CD4-positive, alpha-beta T cell (primary cell): ENCODE results near the gene CA11. TPM values are rescaled to one million over a fixed set of nuclear protein-coding genes. Genes with fewer than 3 reads are reported as not detected.

Experiments
- ATAC-seq: fragments of 200-7000 bp; cut with Tn5 transposase; one replicate; pipeline ENCODE4 v1.10.0; 2022; ENCODE audit warnings: mild to moderate bottlenecking; ENCODE audit not compliant: poor library complexity
- CTCF ChIA-PET: fragments of 350-600 bp; sonication (Branson Sonifier 250); formaldehyde crosslinking; loops from one replicate; lab custom pipeline; 2021; ENCODE audit warnings: antibody characterized with exemption, inconsistent platforms; lab: Charles Lee
- POLR2A ChIA-PET: fragments of 350-600 bp; sonication (Branson Sonifier 250); formaldehyde crosslinking; loops from one replicate; lab custom pipeline; 2021; ENCODE audit warnings: antibody characterized with exemption, inconsistent platforms; lab: Charles Lee
- DNase-seq, 14 experiments: peaks; one replicate each; pipeline ENCODE4 v3.0.0-alpha.2; 2013 to 2020; ENCODE audit warnings: mixed read lengths in 2 of 14
- H3K27ac ChIP-seq, 2 donors: one replicate each; pipeline versions ENCODE4 v1.5.1 to v1.7.0; 2013; ENCODE audit warnings: low read length in 2 of 2, low read depth in 1 of 2, mild to moderate bottlenecking in 1 of 2
- H3K27me3 ChIP-seq, 2 experiments: 1 replicate in 1 of 2; 2 replicates in 1 of 2; pipeline versions ENCODE4 v1.6.1 to v1.7.0; 2013; ENCODE audit warnings: low read length in 2 of 2, control low read depth in 1 of 2, mild to moderate bottlenecking in 1 of 2, moderate library complexity in 1 of 2; ENCODE audit not compliant: insufficient read depth in 2 of 2, control insufficient read depth in 1 of 2
- H3K36me3 ChIP-seq: one replicate; pipeline ENCODE4 v1.6.1; 2013; ENCODE audit warnings: low read length, control low read depth; ENCODE audit not compliant: insufficient read depth
- H3K4me1 ChIP-seq: one replicate; pipeline ENCODE4 v1.6.1; 2013; ENCODE audit warnings: low read length, control low read depth; ENCODE audit not compliant: insufficient read depth
- H3K4me3 ChIP-seq: one replicate; pipeline ENCODE4 v1.5.1; 2013; ENCODE audit warnings: mild to moderate bottlenecking, low read length, moderate library complexity
- H3K9me3 ChIP-seq, 2 experiments: 1 replicate in 1 of 2; 2 replicates in 1 of 2; pipeline versions ENCODE4 v1.6.1 to v1.7.0; 2013; ENCODE audit warnings: low read length in 2 of 2, mild to moderate bottlenecking in 2 of 2, control low read depth in 1 of 2, moderate library complexity in 1 of 2; ENCODE audit not compliant: control insufficient read depth in 1 of 2, insufficient read depth in 1 of 2
- H3K27ac Mint-ChIP-seq: one replicate; pipeline ENCODE4 v1.8.0; 2020; ENCODE audit warnings: mixed read lengths
- H3K27me3 Mint-ChIP-seq: one replicate; pipeline ENCODE4 v1.8.0; 2021; ENCODE audit warnings: mixed read lengths
- H3K36me3 Mint-ChIP-seq: one replicate; pipeline ENCODE4 v1.8.0; 2021; ENCODE audit warnings: low read depth, mixed read lengths
- H3K4me1 Mint-ChIP-seq: one replicate; pipeline ENCODE4 v1.8.0; 2021; ENCODE audit warnings: low read depth, mixed read lengths
- H3K4me3 Mint-ChIP-seq: one replicate; pipeline ENCODE4 v1.8.0; 2020; ENCODE audit warnings: mild to moderate bottlenecking, mixed read lengths
- H3K9me3 Mint-ChIP-seq: one replicate; pipeline ENCODE4 v1.8.0; 2020; ENCODE audit warnings: mixed read lengths
- CTCF ChIP-seq: fragments of 200-600 bp; IDR thresholded peaks from one replicate; pipeline ENCODE4 v1.8.0; 2022; ENCODE audit warnings: antibody characterized with exemption, mild to moderate bottlenecking
- intact Hi-C, 2 experiments: fragments of 100-400 bp; cut with DNase I in 1 of 2; cut with micrococcal nuclease in 1 of 2; formaldehyde crosslinking; loops; one replicate each; pipeline versions ENCODE4 v1.15.1 to v1.9.0; 2023 to 2025; cut with DNase I, micrococcal nuclease
- total RNA-seq, 174 experiments: library from RNA in 2 of 174; stranded (reverse) in 2 of 174; gene quantifications; one replicate each; pipeline ENCODE4 v1.2.3 and lab custom pipeline; 2021 to 2026

CA11 gene
- total RNA-seq, 2 experiments from 2014 or later, result 11.0 to 12.4 TPM

- CTCF ChIA-PET, result no interaction called here
These were observed 32.2 kb upstream of the CA11 start for GRCh38 chr19:48678201-48678600.

GRCh38 chr19:48676887-48677286, 30.9 kb upstream of the CA11 start:
- intact Hi-C loops, result loop anchor here in 1 of 2 experiments (5.0 kb wide), 2 partner anchors 35 to 40 kb away; partner anchors contain the start of gene DBP
- POLR2A ChIA-PET, result interaction anchor here (2.7 kb wide), 1 partner anchor 58 kb away, joined by 8 read pairs; the partner anchor contains the start of genes RPL18 and SPHK2

More at GRCh38 chr19:48678201-48678600, 32.2 kb upstream of the CA11 start:
- Mint-ChIP-seq H3K9me3 (no peaks in the 10 kb centered on the region), H3K4me3 (no peak overlapping the region), H3K36me3 (no peaks in the 10 kb centered on the region), H3K27me3 (no peaks in the 10 kb centered on the region), H3K27ac (no peak overlapping the region), H3K4me1 (peaks cover 7% of the 10 kb centered on the region)
- H3K27me3 ChIP-seq, result no peaks in the 10 kb centered on the region
- H3K27ac ChIP-seq, result no peak overlapping the region
- no peak for DNase-seq
- H3K36me3 ChIP-seq, result no peaks in the 10 kb centered on the region
- no peaks in the 10 kb centered on the region for H3K9me3 ChIP-seq
- no peak for ATAC-seq
- intact Hi-C loops, result loop anchor here in 1 of 2 experiments (5.0 kb wide), 2 partner anchors 34 to 41 kb away; partner anchors contain the start of gene DBP
- TF ChIP-seq CTCF, result no peak
- POLR2A ChIA-PET, result no interaction called here
- no peak overlapping the region for H3K4me3 ChIP-seq
- peaks cover 9% of the 10 kb centered on the region for H3K4me1 ChIP-seq

DNA sequence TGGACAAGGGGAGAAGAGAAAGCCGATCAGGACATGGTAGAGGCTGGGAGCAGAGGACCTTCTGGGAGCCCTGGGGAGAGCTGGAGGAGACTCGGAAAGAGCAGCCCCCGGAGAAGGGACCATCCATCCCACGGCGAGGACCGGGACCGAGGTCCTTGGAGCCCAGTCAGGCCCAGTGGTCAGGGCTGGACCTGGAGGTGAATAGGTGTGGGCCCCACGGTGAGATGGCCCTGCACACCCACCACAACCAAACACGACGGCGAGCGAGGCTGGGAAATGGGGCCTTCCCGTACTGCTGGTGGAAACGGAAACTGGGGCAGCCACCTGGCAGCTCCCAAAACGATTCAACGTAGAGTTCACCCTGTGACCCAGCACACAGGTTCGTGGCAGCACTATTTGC, 30.5 kb upstream of the CA11 start:
- POLR2A ChIA-PET, result interaction anchor here (1.9 to 2.7 kb wide), 2 partner anchors 27 to 57 kb away, joined by 4 to 8 read pairs; partner anchors contain the start of genes RPL18 and SPHK2
- DNase-seq (no peak), ATAC-seq (no peak)
- Mint-ChIP-seq H3K4me3 (no peak overlapping the region), H3K27me3 (no peaks in the 10 kb centered on the region), H3K27ac (no peak overlapping the region), H3K4me1 (peaks cover 7% of the 10 kb centered on the region), H3K9me3 (no peaks in the 10 kb centered on the region), H3K36me3 (no peaks in the 10 kb centered on the region)
- H3K27me3 ChIP-seq, result no peaks in the 10 kb centered on the region
- CTCF ChIA-PET, result interaction anchor here (1.5 kb wide), 1 partner anchor 30 kb away, joined by 3 read pairs; the partner anchor contains the start of gene CA11
- H3K27ac ChIP-seq, result no peak overlapping the region
- no peak overlapping the region for H3K4me3 ChIP-seq
- intact Hi-C loops, result loop anchor here in 1 of 2 experiments (5.0 kb wide), 2 partner anchors 36 to 39 kb away; partner anchors contain the start of gene DBP
- no peak for TF ChIP-seq CTCF
- no peaks in the 10 kb centered on the region for H3K9me3 ChIP-seq
- peaks cover 9% of the 10 kb centered on the region for H3K4me1 ChIP-seq
- H3K36me3 ChIP-seq, result no peaks in the 10 kb centered on the region

More at GRCh38 chr19:48676887-48677286, 30.9 kb upstream of the CA11 start:
- Histone ChIP-seq H3K9me3 (no peaks in the 10 kb centered on the region), H3K27ac (no peak overlapping the region), H3K27me3 (no peaks in the 10 kb centered on the region), H3K36me3 (no peaks in the 10 kb centered on the region), H3K4me1 (peaks cover 9% of the 10 kb centered on the region), H3K4me3 (no peak overlapping the region)
- Mint-ChIP-seq H3K9me3 (no peaks in the 10 kb centered on the region), H3K27ac (no peak overlapping the region), H3K27me3 (no peaks in the 10 kb centered on the region), H3K4me3 (no peak overlapping the region), H3K36me3 (no peaks in the 10 kb centered on the region), H3K4me1 (peaks cover 7% of the 10 kb centered on the region)
- TF ChIP-seq CTCF, result no peak
- DNase-seq, result no peak
- CTCF ChIA-PET, result interaction anchor here (1.5 kb wide), 1 partner anchor 31 kb away, joined by 3 read pairs; the partner anchor contains the start of gene CA11
- no peak for ATAC-seq
